Esophagus muscularis mucosa (tissue), 4 donors: Measurements from ENCODE around the gene SMIM15. TPM values are rescaled to one million over a fixed set of nuclear protein-coding genes. Genes with fewer than 3 reads are reported as not detected.
A peak's percentile ranks its signal among the peaks of the same experiment; 100 is the strongest.

ENCODE experiments used
- DNase-seq: peaks from one replicate; pipeline ENCODE4 v3.0.0-alpha.2; 2017; ENCODE audit errors: extremely low spot score
- H3K27ac ChIP-seq, 4 donors: fragments of 200-600 bp; sonication (generic); replicated peaks in 1 of 4; 1 replicate in 3 of 4; 2 replicates in 1 of 4; pipeline ENCODE4 v1.5.1; 2016 to 2019; ENCODE audit warnings: mild to moderate bottlenecking in 1 of 4
- H3K27me3 ChIP-seq, 4 donors: fragments of 200-600 bp; sonication (generic); one replicate each; pipeline versions ENCODE4 v1.5.1 to v1.6.0; 2016 to 2019
- H3K36me3 ChIP-seq, 4 donors: fragments of 200-600 bp; sonication (generic); one replicate each; pipeline ENCODE4 v1.5.1; 2016 to 2019
- H3K4me1 ChIP-seq, 4 donors: fragments of 200-600 bp; sonication (generic); one replicate each; pipeline ENCODE4 v1.5.1; 2016 to 2019
- H3K4me3 ChIP-seq, 4 donors: fragments of 200-600 bp; sonication (generic); 1 replicate in 2 of 4; 2 replicates in 2 of 4; pipeline ENCODE4 v1.5.1; 2016 to 2019; ENCODE audit warnings: mild to moderate bottlenecking in 4 of 4, moderate library complexity in 1 of 4
- H3K9me3 ChIP-seq, 4 donors: fragments of 200-600 bp; sonication (generic); 1 replicate in 3 of 4; 2 replicates in 1 of 4; pipeline ENCODE4 v1.5.1; 2016 to 2019
- CTCF ChIP-seq, 3 experiments: fragments of 200-600 bp in 2 of 3; fragments of 450-650 bp in 1 of 3; sonication (generic) in 2 of 3; IDR thresholded peaks; one replicate each; pipeline ENCODE4 v1.5.1; 2017 to 2019; ENCODE audit warnings: antibody characterized with exemption in 3 of 3, mild to moderate bottlenecking in 2 of 3, moderate library complexity in 1 of 3
- EP300 ChIP-seq: sonication (generic); formaldehyde crosslinking; IDR thresholded peaks from one replicate; pipeline ENCODE4 v1.6.1; 2017; ENCODE audit warnings: antibody characterized with exemption
- POLR2A ChIP-seq: fragments of 450-650 bp; IDR thresholded peaks from one replicate; pipeline ENCODE4 v1.6.1; 2017; ENCODE audit warnings: antibody characterized with exemption, moderate library complexity, mild to moderate bottlenecking, low read depth
- POLR2AphosphoS5 ChIP-seq, 2 donors: sonication (generic); formaldehyde crosslinking; IDR thresholded peaks; one replicate each; pipeline ENCODE4 v1.6.1; 2017; ENCODE audit warnings: antibody characterized with exemption in 2 of 2
- WGBS: methylation state at CpG from one replicate; pipeline ENCODE4 v1.1.5; 2018; 5-methylcytosine and 5-hydroxymethylcytosine counted together
- intact Hi-C: fragments of 100-400 bp; cut with DNase I; formaldehyde crosslinking; loops from one replicate; pipeline ENCODE4 v1.15.1; 2023
- total RNA-seq, 4 donors: library from RNA; depleted of rRNA; stranded (reverse); fragments of >200 nt; gene quantifications; one replicate each; pipeline versions ENCODE4 v1.1.0 to v1.2.1, GENCODE V29; 2016

The SMIM15 gene
- total RNA-seq, 4 donors from 2014 or later = 17.0 to 29.6 (median 26.6) TPM

- intact Hi-C loops = no loop called here
- Histone ChIP-seq H3K27ac (no peak overlapping the region), H3K9me3 (no peaks in the 10 kb centered on the region), H3K27me3 (no peaks in the 10 kb centered on the region), H3K36me3 (no peaks in the 10 kb centered on the region), H3K4me3 (no peak overlapping the region), H3K4me1 (peaks cover 0 to 3% (median 0%) of the 10 kb centered on the region in 4 donors)
- no peak for DNase-seq
- TF ChIP-seq POLR2A = no peak
- TF ChIP-seq EP300 = no peak
- no peak for TF ChIP-seq POLR2AphosphoS5 (IDR thresholded peaks at IDR 0.05)
- TF ChIP-seq CTCF (IDR thresholded peaks at IDR 0.05) = no peak
- 87% methylated on average over 3 of the region's 3 CpGs for WGBS
Measured at GRCh38 chr5:61176631-61177030, 14.4 kb upstream of the SMIM15 start.

- H3K4me3 ChIP-seq = no peak overlapping the region
- 97% methylated on average over 1 of the region's 1 CpG for WGBS
- intact Hi-C loops = no loop called here
- no peak overlapping the region for H3K27ac ChIP-seq
- no peaks in the 10 kb centered on the region for H3K4me1 ChIP-seq
- TF ChIP-seq CTCF (IDR thresholded peaks at IDR 0.05) (no peak), POLR2AphosphoS5 (IDR thresholded peaks at IDR 0.05) (no peak), EP300 (no peak), POLR2A (no peak)
- DNase-seq = no peak
- H3K27me3 ChIP-seq = no peaks in the 10 kb centered on the region
- no peaks in the 10 kb centered on the region for H3K36me3 ChIP-seq
- no peaks in the 10 kb centered on the region for H3K9me3 ChIP-seq
Measured at GRCh38 chr5:61171479-61171878, 9.2 kb upstream of the SMIM15 start.

GRCh38 chr5:61168951-61169350 is 6.7 kb upstream of the SMIM15 start:
- intact Hi-C loops = loop anchor here (10.0 kb wide), 1 partner anchor 486 kb away; no protein-coding TSS in a partner anchor
- Histone ChIP-seq H3K27me3 (no peaks in the 10 kb centered on the region), H3K27ac (no peak overlapping the region), H3K4me3 (no peak overlapping the region), H3K36me3 (no peaks in the 10 kb centered on the region), H3K4me1 (peaks cover 0 to 7% (median 2%) of the 10 kb centered on the region in 4 donors), H3K9me3 (no peaks in the 10 kb centered on the region)
- DNase-seq = no peak
- no peak for TF ChIP-seq CTCF (IDR thresholded peaks at IDR 0.05)
- TF ChIP-seq POLR2AphosphoS5 (IDR thresholded peaks at IDR 0.05) = no peak
- no peak for TF ChIP-seq POLR2A
- TF ChIP-seq EP300 = no peak
- WGBS = 95% methylated on average over 8 of the region's 8 CpGs

- WGBS = 64% methylated on average over 4 of the region's 4 CpGs
- intact Hi-C loops = loop anchor here (10.0 kb wide), 1 partner anchor 487 kb away; no protein-coding TSS in a partner anchor
- no peak for TF ChIP-seq POLR2A
- TF ChIP-seq CTCF (IDR thresholded peaks at IDR 0.05) = peak in 2 of 3 experiments; percentile 21 to 36
- no peak for DNase-seq
- H3K27me3 ChIP-seq = no peaks in the 10 kb centered on the region
- H3K36me3 ChIP-seq = no peaks in the 10 kb centered on the region
- H3K4me1 ChIP-seq = peaks cover 0 to 18% (median 14%) of the 10 kb centered on the region in 4 donors
- no peak overlapping the region for H3K27ac ChIP-seq
- H3K9me3 ChIP-seq = no peaks in the 10 kb centered on the region
- H3K4me3 ChIP-seq = no peak overlapping the region
Measured at GRCh38 chr5:61167382-61167781, 5.1 kb upstream of the SMIM15 start.

- H3K36me3 ChIP-seq = peaks cover 6 to 16% (median 12%) of the 10 kb centered on the region in 4 donors
- no peaks in the 10 kb centered on the region for H3K9me3 ChIP-seq
- no peak for DNase-seq
- WGBS = 97% methylated on average over 13 of the region's 13 CpGs
- no peak for TF ChIP-seq CTCF (IDR thresholded peaks at IDR 0.05)
- TF ChIP-seq EP300 = no peak
- no peak overlapping the region for H3K27ac ChIP-seq
- peak overlapping the region in 1 of 4 donors; percentile 92 for H3K4me3 ChIP-seq
- intact Hi-C loops = loop anchor here (5.0 to 10.0 kb wide), 4 partner anchors 168 to 491 kb away; partner anchors contain the start of gene ZSWIM6
- H3K27me3 ChIP-seq = no peaks in the 10 kb centered on the region
- H3K4me1 ChIP-seq = peaks cover 11 to 40% (median 30%) of the 10 kb centered on the region in 4 donors
Measured at GRCh38 chr5:61163905-61164304, 1.6 kb upstream of the SMIM15 start.
